Hepatic stellate cell (primary cell): ENCODE measurements around the gene DSTN.
A peak's percentile ranks its signal among the peaks of the same experiment; 100 is the strongest.

Experiments used
- DNase-seq: peaks from one replicate; pipeline ENCODE4 v3.0.0; 2011; ENCODE audit warnings: low spot score

DSTN gene

GRCh38 chr20:17549131-17549530, 20.7 kb upstream of the DSTN start:
- DNase-seq, result no peak

DNA sequence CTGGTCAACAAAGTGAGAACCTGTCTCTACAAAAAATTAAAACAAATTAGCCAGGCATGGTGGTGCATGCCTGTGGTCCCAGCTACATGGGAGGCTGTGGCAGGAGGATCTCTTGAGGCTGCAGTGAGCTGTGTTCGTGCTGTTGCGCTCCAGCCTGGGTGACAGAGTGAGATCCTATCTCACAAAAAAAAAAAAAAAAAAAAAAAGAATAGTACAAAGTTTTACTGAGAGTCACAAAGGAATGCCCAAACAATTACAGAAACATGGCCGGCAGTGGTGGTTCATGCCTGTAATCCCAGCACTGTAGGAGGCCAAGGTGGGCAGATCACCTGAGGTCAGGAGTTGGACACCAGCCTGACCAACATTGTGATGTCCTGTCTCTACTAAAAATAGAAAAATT, 14.8 kb upstream of the DSTN start:
- no peak for DNase-seq

DNA sequence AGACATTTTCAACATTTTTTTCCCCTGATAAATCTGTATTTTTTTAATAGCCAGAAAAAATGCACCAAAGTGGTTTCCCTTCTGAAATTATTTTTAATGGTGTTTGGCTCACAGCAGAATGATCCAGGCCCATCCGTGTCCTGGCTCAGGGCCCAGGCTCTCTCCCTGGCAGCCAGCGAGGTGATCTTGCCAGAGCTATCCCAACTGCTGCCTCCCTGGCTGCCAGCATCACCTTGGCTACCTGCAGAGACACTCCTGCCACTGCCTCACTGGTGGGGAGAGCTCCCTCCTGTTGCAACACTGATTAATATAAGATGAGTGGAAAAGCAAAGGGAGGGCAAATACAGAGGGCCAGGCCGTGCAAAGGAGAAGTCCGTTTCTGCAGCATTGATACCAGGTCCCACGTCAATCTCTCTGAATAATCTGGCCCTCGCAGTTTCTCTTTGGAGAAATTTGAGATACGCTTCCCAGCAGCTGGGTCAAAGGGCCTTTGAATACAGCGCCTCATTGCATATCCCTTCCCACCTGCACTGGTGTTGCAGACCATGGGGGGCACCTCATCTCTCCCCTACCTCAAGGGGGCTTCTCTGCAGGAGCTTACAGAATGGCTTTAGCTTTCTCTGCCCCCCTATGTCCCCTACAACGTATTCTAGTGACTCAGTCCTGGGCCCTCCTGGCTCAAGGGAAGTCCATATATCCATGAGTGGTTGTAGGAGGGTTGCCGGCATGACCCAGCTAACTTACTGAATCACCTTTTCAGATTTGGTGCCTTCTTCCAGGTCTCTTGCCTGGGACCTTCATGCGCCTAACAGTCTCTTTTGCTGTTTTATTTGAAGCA, 12.8 kb upstream of the DSTN start:
- DNase-seq, result no peak

DNA sequence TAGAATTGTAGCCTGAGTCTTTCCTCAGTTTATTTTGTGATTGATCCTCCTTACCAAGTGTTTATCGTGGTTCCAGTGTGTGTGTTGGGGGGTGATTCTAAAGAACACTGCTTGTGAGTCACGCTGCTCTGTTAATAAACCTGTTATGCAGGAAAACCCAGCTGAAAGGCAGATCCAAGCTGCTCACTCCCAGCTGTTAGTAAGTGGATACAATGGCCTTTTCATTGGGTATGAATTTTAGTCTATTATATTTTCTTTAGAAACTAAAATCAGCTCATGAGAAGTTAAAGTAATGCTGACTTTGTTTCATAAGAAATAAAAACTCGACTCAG, 12.2 kb upstream of the DSTN start:
- peak; percentile 51 for DNase-seq

DNA sequence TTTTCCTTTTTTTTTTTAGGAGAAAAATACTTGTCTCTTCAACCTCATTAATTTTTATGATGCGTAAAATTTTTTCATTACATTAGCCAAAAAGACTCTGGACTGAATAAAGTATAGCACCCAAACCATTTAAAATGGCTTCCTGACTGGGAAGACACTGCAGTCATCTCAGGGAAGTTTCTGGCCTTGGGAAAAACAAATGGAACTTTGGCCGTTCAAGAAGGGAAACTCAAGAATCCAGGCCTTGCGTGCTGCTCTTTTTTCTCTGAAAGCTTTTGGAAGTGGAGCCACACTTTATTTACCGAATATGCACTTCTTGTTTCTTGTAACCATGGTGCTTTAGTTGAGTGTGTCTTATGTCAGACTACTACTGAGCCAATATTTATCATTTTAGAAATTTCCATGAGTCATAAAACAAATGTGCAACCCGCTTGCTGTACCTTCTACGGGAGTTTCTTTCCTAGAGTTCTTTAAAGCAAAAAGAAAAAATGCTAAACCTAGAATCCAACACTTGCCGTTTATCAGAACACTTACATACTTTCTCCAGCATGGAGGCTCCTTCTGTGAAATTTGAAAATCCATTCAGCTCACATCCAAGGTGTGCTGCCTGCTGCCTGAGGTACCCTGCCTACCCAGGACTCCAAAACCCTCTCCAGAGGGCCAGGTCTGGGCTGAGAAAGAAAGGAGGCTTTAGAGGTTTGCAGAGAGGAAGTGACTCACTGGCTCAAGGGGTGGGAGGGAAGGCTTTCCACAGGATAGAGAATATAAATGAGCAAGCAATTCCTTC, 11.5 kb upstream of the DSTN start:
- DNase-seq, result peak; percentile 63

GRCh38 chr20:17558941-17559304, 11.0 kb upstream of the DSTN start:
- no peak for DNase-seq

GRCh38 chr20:17559338-17559737, 10.5 kb upstream of the DSTN start:
- DNase-seq, result no peak

GRCh38 chr20:17560344-17561074, 9.4 kb upstream of the DSTN start:
- no peak for DNase-seq

- DNase-seq, result peak; percentile 59
These were observed 7.0 kb upstream of the DSTN start for GRCh38 chr20:17562804-17563305.

DNA sequence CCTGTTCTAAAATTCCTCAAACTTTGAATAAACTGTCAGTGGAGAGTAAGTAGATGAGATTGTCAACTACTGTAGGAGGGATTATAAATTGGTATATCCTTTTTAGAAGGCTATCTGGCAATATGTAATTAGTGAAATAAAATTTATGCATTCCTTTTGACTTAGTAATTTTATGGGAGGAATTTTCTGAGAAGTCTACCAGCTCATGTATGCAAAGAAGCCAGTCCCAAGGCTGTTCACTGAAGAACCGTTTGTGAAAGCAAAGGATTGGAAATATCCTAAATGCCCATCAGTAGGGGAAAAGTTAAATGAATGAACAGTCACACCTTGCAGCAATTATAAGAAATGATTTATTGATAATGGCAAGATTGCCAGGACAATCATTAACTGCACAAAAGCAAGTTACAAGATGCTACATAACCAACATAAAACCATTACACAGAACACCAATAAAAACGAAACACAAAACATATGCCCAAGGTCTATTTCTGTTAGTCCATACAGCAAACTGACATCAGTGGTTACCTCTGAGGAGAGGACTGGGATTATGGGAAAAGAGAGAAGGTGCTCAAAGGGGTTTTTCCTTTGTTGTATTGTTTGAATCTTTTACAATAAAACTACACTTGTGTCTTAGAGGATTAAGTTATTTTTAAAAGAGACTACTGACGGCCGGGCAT, 4.6 kb upstream of the DSTN start:
- DNase-seq, result no peak

- DNase-seq, result no peak
These were observed 3.5 kb upstream of the DSTN start for GRCh38 chr20:17566345-17566744.

GRCh38 chr20:17568045-17568788, 1.7 kb upstream of the DSTN start:
- DNase-seq, result no peak

- peak; percentile 91 for DNase-seq
These were observed 828 bp upstream of the DSTN start for GRCh38 chr20:17568972-17569521.

DNA sequence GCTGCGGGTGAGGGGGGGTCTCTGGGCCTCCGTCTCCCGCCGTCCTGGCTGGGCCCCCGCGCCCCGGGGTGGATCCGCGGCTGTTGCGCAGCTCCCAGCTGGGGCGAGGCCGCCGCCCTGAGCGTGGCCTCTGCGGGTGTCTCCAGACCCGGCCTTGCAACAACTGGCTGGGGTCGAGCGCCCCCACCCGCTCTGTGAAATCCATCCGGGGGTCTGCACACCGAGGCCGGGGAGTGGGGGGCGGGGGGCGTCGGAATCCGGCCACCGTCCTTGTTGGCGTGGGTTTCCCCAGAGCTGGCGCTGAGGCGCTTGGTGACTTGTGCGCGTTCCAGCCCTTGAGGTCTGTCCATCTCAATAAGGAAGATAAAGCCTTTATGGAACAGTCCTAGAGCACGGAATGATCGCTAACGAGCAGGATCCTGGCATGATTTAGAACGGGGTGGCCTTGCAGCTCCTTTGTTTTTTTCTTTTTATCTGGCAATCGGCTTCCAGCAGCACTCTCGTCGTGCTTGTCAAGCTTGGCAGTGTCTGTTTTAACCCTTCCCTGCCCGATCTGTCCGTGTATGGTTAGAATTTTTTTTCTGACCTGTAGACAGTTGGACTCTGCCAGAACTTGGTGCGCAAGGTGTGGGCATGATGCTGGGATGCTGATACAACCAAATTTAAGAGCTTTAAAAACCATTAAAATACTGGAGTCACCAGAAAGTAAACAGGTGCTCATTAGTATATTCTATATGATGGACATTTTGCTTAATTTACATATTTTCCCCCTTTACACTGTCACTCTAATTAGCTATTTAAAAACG, 675 bp downstream of the DSTN start:
- no peak for DNase-seq

DNA sequence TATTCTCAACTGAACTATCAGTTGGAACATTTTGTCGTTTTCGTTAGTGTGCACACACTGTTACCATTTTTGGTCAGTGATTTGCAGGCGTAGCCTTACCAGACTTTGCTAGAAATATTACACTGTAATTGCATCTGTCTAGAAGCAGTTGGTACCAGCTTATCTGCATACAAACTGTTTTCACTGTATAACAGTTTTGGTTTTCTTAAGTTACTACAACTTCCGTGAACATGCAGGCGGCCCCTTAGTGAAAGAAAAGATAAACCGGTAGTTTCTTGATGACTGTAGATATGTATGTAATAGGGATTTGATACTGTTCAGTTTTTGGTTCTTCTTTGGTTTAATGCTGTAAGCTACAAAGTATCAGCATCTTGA, 1.3 kb downstream of the DSTN start:
- no peak for DNase-seq

DNA sequence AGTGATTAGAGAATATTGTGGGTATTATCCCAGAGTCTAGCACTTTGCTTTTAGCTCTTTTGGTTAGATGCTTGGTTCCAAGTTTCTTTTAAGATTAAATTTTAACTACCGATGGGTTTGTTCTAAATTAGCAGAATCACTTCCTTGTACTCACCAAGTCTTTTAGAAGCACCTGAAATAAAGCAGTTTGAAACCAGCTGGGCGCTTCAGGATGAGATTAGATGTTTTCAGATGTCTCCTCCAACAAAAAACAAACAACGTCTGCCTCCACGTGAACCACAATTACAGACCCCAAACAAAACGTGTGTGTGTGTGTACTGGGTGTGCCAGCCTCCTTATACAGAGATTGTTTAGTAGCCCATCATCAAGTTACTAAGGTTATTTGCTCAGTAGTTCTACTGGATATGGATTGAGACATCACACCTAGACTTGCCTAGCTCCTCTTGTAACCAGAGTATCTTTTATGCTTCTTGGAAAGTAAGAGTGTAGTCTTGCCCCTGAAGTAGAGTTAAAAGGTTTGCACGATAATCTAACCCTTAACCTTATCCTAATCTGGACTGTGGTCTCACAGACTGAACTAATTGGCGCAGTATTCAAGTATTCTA, 2.3 kb downstream of the DSTN start:
- no peak for DNase-seq

GRCh38 chr20:17573463-17573862, 3.6 kb downstream of the DSTN start:
- DNase-seq, result no peak

DNA sequence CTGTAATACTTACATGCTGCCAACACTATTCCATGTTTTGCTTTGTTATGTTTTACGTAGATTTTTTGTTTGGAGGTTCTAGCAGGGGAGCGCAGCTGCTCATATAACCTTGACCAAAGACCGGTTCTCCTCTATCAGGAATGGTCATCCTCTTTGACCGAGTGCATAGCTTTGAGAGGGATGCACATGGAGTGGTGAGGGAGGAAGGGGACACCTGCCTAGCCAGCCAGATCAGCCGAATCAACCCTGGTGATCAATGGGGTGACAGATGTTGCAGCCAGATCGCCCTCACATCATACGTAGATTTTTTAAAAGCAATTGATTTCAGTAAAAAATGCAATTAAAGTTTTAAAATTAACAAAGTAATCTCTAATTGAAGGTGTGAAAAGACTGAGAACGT, 6.3 kb downstream of the DSTN start:
- DNase-seq, result no peak

GRCh38 chr20:17579369-17580039, 9.6 kb downstream of the DSTN start:
- DNase-seq, result no peak
